ENCODE data around the gene TMOD1.

DNA sequence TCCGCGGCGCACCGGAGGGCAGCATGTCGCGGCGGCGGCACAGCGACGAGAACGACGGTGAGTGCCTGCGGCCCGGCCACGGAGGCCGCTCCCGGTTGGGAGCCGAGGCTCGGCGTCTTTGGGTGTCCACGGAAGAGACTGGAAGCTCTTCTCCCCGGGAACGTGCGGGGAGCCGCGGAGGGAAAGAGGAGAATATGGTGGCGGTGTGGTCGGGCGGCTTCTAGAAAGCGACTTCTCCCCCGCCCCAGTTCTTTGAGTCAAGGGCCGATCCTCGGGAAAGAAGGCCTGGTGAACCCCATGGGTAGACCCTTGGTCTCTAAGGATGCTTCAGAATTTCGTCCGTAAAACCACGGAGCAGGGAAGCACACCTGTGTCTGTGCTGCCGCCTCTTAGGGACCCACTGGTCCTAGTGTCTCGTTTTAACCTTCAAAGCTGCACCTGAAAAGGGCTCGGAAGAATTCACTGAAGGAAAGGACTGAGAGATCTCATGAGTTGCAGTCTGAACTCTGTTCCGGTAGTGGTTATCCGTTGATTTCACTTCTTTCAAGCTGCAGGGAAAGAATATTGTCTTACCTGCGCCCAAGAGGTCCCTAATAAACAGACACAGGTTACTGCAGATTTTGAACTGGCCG lies 132.5 kb downstream of the TMOD1 start:
- TF ChIP-seq CTCF (IDR thresholded peaks at IDR 0.05; ENCODE audit: low read length) (no peak), EZH2 (IDR thresholded peaks at IDR 0.05; ENCODE audit: borderline replicate concordance, low read length) (no peak)
